Activated B cell treated with CpG ODN at 0.5 μM for 24 hours (primary cell): ENCODE data around the gene MYO18B. TPM values are rescaled to one million over a fixed set of nuclear protein-coding genes. Genes with fewer than 3 reads are reported as not detected.

Source experiments
- ATAC-seq: fragments of 200-7000 bp; cut with Tn5 transposase; one replicate; pipeline ENCODE4 v1.10.0; 2021; ENCODE audit warnings: low read depth, mild to moderate bottlenecking, moderate library complexity
- CTCF ChIA-PET: fragments of 350-600 bp; sonication (Branson Sonifier 250); formaldehyde crosslinking; loops from one replicate; lab custom pipeline; 2021; ENCODE audit warnings: antibody characterized with exemption; lab: Charles Lee
- POLR2A ChIA-PET: fragments of 350-600 bp; sonication (Branson Sonifier 250); formaldehyde crosslinking; loops from one replicate; lab custom pipeline; 2021; ENCODE audit warnings: antibody characterized with exemption; lab: Charles Lee
- DNase-seq: peaks from one replicate; pipeline ENCODE4 v3.0.0; 2022
- H3K27ac Mint-ChIP-seq: one replicate; pipeline ENCODE4 v1.8.0; 2020; ENCODE audit warnings: mixed read lengths
- H3K27me3 Mint-ChIP-seq: one replicate; pipeline ENCODE4 v1.8.0; 2021; ENCODE audit warnings: mixed read lengths
- H3K36me3 Mint-ChIP-seq: one replicate; pipeline ENCODE4 v1.8.0; 2021; ENCODE audit warnings: low read depth, mixed read lengths
- H3K4me1 Mint-ChIP-seq: one replicate; pipeline ENCODE4 v1.8.0; 2021; ENCODE audit warnings: mixed read lengths
- H3K4me3 Mint-ChIP-seq: one replicate; pipeline ENCODE4 v1.8.0; 2020; ENCODE audit warnings: mild to moderate bottlenecking, mixed read lengths
- H3K9me3 Mint-ChIP-seq: one replicate; pipeline ENCODE4 v1.8.0; 2020; ENCODE audit warnings: mixed read lengths
- CTCF ChIP-seq: fragments of 200-600 bp; IDR thresholded peaks from one replicate; pipeline ENCODE4 v1.8.0; 2022; ENCODE audit warnings: antibody characterized with exemption, mild to moderate bottlenecking
- intact Hi-C: fragments of 100-400 bp; cut with micrococcal nuclease; formaldehyde crosslinking; loops from one replicate; pipeline ENCODE4 v1.15.1; 2024
- total RNA-seq: library from RNA; stranded (reverse); gene quantifications from 2 replicates; pipeline ENCODE4 v1.2.3, GENCODE V29; 2022

MYO18B gene
- total RNA-seq, 1 donor from 2014 or later, result 0.27 TPM

GRCh38 chr22:25712661-25713400, 29.2 kb upstream of the MYO18B start:
- Mint-ChIP-seq H3K27ac (no peak overlapping the region), H3K27me3 (no peaks in the 10 kb centered on the region), H3K9me3 (no peaks in the 10 kb centered on the region), H3K4me1 (no peaks in the 10 kb centered on the region), H3K4me3 (no peak overlapping the region), H3K36me3 (peaks cover 84% of the 10 kb centered on the region)
- no peak for TF ChIP-seq CTCF
- intact Hi-C loops, result no loop called here
- POLR2A ChIA-PET, result no interaction called here
- ATAC-seq, result no peak
- CTCF ChIA-PET, result interaction anchor here (2.0 kb wide), 1 partner anchor 169 kb away, joined by 7 read pairs; no protein-coding TSS in a partner anchor
- DNase-seq, result no peak

- no peak for ATAC-seq
- intact Hi-C loops, result loop anchor here (1.0 kb wide), 1 partner anchor 11 kb away; no protein-coding TSS in a partner anchor
- Mint-ChIP-seq H3K36me3 (peaks cover 87% of the 10 kb centered on the region), H3K27me3 (no peaks in the 10 kb centered on the region), H3K4me1 (no peaks in the 10 kb centered on the region), H3K9me3 (no peaks in the 10 kb centered on the region), H3K4me3 (no peak overlapping the region), H3K27ac (no peak overlapping the region)
- POLR2A ChIA-PET, result no interaction called here
- no peak for TF ChIP-seq CTCF
- CTCF ChIA-PET, result no interaction called here
- no peak for DNase-seq
These were observed 27.9 kb upstream of the MYO18B start for GRCh38 chr22:25714070-25714469.

- Mint-ChIP-seq H3K36me3 (peaks cover 87% of the 10 kb centered on the region), H3K27ac (no peak overlapping the region), H3K4me3 (no peak overlapping the region), H3K4me1 (no peaks in the 10 kb centered on the region), H3K9me3 (no peaks in the 10 kb centered on the region), H3K27me3 (no peaks in the 10 kb centered on the region)
- CTCF ChIA-PET, result no interaction called here
- POLR2A ChIA-PET, result interaction anchor here (0.6 kb wide), 1 partner anchor 253 kb away, joined by 3 read pairs; no protein-coding TSS in a partner anchor
- ATAC-seq (no peak), DNase-seq (no peak)
- intact Hi-C loops, result loop anchor here (1.0 kb wide), 1 partner anchor 11 kb away; no protein-coding TSS in a partner anchor
- no peak for TF ChIP-seq CTCF
These were observed 27.2 kb upstream of the MYO18B start for GRCh38 chr22:25714739-25715138.

- Mint-ChIP-seq H3K9me3 (no peaks in the 10 kb centered on the region), H3K4me1 (no peaks in the 10 kb centered on the region), H3K36me3 (peaks cover 82% of the 10 kb centered on the region), H3K27me3 (no peaks in the 10 kb centered on the region), H3K27ac (no peak overlapping the region), H3K4me3 (no peak overlapping the region)
- ChIA-PET POLR2A (no interaction called here), CTCF (no interaction called here)
- no peak for TF ChIP-seq CTCF
- no peak for ATAC-seq
- DNase-seq, result no peak
- intact Hi-C loops, result no loop called here
These were observed 25.4 kb upstream of the MYO18B start for GRCh38 chr22:25716637-25717036.

- intact Hi-C loops, result no loop called here
- DNase-seq, result no peak
These were observed 23.7 kb upstream of the MYO18B start for GRCh38 chr22:25718135-25718840.

More at GRCh38 chr22:25718135-25718840, 23.7 kb upstream of the MYO18B start:
- no peak for TF ChIP-seq CTCF
- Mint-ChIP-seq H3K27me3 (no peaks in the 10 kb centered on the region), H3K36me3 (peaks cover 85% of the 10 kb centered on the region), H3K9me3 (no peaks in the 10 kb centered on the region), H3K4me3 (no peak overlapping the region), H3K4me1 (no peaks in the 10 kb centered on the region), H3K27ac (no peak overlapping the region)
- no peak for ATAC-seq
- CTCF ChIA-PET, result no interaction called here
- POLR2A ChIA-PET, result no interaction called here
